GM18520 (cell line): ENCODE data around the gene RORB.
"Not testable (repeated sequence)": the region's sequence is repeated elsewhere in the genome, so short reads cannot be mapped to it uniquely, and the experiment has no call there.

Experiments used
- ATAC-seq: cut with Tn5 transposase; IDR thresholded peaks from one replicate; pipeline ENCODE4 v1.9.1; 2021; ENCODE audit not compliant: unreplicated experiment

RORB gene

DNA sequence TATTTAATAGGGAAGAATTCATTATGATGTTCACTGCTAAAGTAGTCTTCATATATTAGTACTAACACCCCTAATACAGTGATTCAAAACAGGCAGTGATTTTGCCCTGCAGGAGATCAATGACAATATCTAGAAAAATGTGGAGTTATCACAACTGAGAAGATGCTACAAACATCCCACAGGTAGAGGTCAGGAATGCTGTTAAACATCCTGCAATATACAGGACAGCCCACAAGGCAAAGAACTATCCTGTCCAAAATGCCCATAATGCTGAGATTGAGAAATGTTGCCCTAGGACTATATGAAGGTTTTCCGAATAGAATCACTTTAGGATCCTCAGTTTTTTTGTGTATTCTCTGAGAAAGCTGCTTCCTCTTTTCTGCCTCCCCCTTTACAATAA lies 15.3 kb downstream of the RORB start:
- no peak for ATAC-seq

DNA sequence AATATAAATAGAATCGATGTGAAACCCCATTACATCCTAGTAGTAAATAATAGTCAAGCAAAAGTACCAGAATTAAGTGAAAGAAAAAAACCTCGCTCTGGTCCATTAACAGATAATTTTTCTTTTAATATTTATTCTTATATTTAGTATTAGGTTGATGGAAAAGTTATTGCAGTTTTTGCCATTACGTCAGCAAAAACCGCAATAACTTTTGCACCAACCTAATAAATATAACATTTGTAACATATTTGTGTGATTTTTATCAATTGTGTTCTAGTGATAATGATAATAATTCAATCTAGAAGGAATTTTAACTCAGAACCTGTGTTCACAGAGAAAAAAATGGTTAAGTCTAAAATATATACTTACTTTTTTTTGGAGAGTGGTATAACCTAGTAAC lies 16.1 kb downstream of the RORB start:
- no peak for ATAC-seq

DNA sequence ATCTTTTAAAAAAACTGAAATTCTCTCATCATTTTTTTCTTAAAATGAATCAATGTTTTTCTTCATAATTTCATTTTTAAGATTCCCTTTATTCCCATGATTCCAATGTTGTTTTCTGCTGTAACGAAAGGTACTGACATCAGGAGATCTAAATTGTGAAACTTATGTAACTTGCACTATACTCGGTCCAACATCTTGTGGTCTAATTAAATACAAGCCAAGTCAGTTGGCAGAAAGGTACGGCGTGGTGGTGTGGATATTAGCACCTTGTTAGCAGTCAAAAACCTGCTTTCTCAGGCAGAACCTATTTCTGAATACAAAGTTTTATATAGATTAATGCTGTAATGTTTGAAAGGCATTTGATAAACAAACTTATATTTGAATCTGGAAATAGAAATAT lies 20.1 kb downstream of the RORB start:
- no peak for ATAC-seq

DNA sequence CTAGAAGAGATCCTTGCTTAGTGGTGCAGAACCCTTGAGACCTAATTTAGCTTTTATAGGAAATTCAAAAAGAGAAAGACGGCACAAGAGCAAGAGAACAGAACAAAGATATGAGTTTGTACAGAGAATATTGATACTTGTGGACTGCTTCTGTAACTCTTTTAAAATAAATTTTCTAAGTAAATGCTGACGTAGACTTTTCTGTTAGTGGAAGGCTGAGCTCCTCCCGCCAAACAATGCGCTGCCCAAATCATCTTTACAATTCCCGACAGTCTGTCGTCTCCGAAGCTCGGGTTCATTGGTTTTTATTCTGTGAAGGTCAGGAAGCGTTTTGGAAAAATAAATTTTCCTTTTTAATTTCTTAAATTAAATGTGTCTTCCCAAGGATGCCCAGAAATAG lies 22.3 kb downstream of the RORB start:
- no peak for ATAC-seq

DNA sequence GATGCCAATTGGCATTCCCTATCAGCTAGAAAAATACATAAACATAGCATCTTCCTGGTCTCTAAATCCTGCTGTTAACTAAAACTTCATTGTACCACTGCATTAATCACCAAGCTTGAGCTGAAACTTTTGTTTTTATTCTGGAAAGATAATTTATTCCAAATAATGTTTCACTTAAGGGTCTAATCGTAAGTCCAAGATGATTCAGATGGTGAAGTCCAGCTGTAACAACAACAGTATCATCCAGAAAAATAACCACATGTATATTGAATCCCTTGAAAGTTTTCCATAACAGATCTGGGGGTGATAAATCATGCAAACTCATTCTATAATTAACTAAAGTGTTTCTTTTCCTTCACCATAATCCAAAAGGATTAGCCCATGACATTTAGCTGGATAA lies 23.9 kb downstream of the RORB start:
- ATAC-seq: no peak

DNA sequence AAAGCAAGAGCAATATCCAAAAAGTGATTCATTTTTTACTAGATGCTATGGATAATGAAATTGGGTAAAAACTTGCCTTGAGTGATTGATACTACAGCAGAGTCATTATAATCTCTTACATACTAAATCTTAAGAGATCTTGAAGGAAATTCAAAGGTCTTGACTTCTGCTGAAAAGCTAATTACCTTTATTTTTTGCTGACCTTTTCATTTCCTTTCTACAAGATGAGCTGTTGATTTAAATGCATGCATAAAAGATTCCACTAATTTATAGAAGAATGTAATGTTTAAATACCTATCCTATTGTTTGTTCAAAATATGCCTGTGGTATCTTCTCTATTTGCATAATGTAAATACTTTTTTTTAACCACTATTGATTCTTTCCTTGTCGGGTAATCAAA lies 27.2 kb downstream of the RORB start:
- ATAC-seq: no peak

DNA sequence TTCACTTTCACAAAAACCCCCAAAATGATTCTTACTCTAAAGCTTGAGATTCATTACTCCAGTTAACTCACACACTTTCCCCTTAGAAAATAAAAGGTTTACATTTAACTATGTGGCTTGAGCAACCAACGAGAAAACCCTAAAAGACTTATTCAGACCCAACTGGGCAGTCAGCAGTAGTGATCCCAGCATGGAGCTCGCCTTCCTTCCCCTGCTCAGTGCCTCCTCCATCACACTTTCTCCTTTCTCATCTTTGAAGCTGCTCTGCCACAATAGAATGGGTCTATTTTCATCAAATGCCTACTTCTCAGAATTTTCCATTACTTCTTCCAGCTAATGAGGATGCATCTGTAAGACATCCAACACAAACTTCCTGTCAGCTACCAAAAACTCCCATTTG lies 29.1 kb downstream of the RORB start:
- no peak for ATAC-seq

DNA sequence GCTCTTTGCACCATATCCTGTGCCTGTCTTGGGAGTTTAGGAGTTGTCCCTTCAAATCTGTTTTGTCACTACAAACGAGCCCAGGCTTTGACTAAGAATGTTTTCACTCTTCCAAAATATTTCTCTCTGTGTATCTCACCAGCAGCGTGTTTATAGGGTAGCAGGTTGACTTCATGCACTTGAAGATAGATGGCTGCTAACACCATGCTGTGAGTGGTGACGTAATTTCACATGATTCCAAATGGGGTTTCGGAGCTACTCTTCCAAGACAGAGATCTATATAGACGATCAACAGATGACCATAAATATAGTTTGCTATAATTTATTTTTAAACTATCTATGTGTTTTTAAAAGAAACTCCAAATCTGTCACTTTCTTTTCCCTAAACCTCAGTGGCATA lies 30.6 kb downstream of the RORB start:
- no peak for ATAC-seq

DNA sequence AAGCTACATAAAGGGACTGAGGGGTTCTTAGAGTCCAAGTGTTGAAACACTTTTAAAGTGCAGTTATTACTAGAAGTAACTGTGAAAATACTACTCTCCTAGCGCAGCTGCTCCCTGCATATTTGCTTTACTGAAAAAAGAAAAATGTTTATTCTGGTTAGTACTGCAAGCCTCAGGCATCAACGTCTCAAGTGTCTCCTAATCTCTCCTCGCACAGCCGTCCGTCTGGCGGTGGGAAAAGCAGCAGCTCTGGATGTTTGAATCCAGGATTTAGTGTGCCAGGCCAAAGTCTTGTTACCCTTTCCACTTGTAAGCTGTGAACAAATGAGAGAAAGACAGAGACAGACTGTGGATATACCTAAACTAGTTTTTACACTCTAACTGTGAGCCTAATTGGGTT lies 31.1 kb downstream of the RORB start:
- ATAC-seq: no peak

DNA sequence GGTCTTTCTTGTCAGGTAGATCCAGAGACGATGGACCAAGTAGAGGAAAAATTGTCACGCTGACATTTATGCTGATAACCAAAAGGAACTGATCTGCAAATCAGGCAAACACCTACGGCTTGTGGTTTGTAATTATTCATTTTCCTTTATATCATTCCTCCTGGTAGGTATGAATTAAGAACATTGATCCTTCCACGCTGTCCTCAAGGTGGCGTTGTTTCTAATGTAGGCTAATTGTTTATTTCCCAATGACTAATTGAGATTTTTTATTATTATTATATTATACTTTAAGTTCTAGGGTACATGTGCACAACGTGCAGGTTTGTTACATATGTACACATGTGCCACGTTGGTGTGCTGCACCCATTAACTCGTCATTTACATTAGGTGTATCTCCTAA lies 33.3 kb downstream of the RORB start:
- ATAC-seq: not testable (repeated sequence)

DNA sequence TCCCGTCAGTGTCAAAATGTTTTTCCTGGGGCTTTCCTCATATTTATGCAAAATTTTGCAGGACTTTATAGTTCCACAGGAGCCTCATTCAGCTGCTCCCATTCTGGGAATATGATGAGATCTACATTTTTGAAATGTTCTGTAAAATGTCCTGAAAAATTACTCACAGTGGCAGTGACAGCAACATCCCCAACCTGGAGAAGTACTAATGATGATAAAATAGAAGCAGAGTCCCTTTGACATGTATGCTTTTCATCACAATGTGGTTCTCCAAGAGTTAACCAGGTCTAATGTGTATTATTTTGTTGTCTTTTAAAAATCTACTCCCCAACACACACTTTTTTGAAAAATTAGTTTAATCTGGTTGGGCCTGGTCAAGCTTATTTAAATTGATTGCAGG lies 36.1 kb downstream of the RORB start:
- no peak for ATAC-seq

DNA sequence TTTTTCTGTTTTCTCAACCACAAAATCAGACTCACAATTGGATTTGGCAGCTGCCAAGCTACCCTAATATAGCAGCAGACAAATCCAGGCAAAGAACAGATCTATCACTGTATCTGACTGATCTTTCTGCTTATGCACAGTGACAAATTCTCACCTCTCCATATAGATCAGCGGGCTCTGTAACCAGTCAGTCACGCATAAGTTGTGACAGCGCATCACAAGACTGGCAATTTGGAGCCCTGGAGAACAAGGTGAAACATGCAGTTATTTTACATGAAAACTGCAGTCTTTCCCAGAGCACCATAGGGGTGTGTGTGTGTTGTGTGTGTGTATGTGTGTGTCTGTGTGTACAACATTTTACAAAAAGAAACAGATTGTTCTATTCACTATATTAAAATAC lies 37.7 kb downstream of the RORB start:
- ATAC-seq: no peak

DNA sequence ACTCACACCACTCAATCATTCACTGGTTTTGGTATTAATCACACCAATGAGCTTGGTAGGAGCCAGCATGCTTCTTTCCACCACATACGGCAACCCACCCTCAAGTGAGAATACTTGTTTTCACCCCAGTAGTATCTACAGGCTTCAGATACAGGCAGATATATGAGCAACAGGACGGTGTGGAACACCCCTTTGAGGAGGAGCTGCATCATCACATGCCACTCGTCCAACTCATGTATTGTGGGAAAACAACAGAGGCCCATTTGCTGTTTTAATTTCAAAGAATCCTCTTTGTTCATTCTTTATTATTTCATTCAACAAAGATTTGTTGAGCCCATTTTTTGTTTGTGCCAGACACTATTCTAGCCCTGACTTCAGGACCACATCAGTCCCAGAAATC lies 46.0 kb downstream of the RORB start:
- no peak for ATAC-seq

DNA sequence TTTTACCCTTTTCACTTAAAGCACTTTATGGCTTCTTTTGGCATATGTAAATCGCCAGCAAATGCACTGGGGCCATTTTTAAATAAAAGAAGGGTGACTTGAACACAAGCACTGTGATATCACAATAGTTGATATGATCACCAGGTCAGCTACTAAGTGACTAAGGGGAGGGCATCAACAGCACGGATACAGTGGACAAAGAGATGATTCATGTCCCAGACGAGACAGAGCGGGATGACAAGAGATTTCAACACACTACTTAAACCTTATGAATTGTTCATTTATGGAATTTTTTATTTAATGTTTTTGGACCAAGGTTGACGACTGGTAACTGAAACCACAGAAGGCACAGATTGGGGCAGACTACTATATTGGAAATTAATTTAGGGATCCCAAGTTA lies 54.1 kb downstream of the RORB start:
- ATAC-seq: no peak

DNA sequence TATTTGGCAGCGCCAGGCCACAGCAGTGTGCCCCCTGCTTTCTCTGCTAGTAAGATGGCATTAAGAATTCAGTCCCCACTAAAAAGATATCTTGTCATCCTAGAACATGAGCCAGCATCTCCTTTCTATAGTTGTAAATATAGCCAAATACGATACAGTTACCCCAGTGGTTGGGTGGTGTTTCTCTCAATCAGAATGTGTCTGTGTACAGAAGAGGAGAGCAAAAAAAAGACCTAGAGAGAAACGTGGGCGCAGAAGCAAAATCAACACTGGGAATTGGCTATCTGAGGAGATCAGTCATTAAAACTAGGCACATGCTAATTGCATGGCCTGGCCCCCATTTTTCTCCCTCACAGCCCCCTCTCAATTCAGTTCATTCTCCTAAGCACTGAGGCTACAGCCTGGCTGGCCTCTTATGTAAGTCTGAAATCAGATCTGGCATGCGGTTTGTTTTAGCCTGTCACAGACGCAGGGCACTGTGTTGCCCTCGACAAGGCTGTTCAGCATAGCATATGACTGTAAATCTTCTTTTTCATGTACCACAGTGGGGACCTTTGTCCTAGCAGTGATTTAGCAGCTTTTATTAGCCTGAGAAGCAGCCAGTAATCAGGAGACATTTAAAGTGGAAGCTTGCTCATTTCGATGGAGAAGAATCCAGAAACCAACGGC lies 57.8 kb downstream of the RORB start:
- ATAC-seq: no peak

DNA sequence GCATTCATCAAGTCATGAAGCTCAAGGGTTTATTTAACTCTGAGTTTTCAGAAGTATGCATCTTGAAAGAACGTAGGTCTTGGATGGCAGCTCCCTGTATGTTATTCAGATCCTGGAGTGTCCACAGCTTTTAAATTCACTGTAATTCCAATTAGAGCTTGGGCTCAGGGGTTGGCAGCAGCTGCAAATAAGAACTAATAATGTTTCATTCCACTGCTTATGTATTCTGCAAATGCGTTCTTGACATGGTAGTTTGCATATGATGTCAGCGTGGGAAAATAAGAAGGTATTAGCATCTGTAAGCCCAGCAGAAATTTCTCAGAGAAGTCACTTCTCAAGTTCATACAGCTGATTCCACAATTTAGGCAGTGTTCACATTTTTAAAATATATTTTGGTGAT lies 58.4 kb downstream of the RORB start:
- ATAC-seq: no peak

DNA sequence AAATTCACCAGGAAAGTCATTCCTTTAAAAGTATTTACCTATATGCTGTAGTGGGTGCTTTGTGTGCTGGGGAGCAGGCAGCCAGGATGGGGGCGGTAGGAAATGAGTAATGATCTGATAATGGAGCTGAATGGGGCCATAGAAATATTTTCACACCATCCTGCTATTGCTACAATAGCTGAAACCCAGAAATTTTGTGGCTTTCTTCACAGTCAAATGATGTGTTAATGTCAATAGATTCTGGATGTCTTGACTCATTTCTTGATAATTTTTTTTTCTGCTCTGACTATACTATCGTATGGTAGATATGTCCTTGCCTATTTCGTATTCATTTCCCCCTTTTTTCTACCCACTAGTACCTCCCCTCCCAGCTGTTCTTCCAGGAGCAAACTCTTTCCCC lies 59.5 kb downstream of the RORB start:
- peak; percentile 96 for ATAC-seq

DNA sequence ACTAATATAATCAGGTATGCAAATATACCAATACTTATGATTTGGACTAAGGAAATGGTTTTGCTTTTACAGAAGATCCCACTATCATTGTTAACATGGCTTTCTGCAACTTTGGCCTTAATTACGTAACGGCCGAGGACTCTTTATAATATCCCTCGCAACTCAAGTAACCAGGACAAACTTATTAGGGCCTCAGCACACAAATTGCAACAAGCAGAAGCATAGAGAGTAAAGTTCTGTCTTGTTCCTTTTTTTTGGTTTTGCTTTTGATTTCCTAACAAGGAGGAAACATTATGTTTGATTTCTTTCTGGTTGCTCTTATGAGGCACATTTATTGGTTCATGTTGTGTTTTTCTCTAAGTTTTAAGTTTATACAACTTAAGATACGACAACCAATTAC lies 60.4 kb downstream of the RORB start:
- ATAC-seq: no peak

DNA sequence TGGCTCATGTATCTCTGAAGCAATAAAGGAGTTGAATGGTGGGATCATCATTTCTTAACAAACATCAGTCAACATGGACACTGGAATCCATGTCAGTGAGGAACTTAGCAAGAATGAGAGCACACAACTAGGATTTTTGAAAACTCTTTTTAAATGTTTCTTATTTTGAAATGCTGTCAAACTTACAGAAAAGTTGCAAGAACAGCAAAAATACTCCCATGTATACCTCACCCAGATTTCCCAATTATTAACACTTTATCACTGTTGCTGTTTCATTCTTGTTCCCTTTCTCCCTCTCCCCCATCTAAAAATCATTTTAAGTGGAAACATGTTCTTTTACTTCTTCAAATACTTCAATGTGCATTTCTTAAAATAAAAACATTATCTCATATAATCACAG lies 65.5 kb downstream of the RORB start:
- no peak for ATAC-seq

DNA sequence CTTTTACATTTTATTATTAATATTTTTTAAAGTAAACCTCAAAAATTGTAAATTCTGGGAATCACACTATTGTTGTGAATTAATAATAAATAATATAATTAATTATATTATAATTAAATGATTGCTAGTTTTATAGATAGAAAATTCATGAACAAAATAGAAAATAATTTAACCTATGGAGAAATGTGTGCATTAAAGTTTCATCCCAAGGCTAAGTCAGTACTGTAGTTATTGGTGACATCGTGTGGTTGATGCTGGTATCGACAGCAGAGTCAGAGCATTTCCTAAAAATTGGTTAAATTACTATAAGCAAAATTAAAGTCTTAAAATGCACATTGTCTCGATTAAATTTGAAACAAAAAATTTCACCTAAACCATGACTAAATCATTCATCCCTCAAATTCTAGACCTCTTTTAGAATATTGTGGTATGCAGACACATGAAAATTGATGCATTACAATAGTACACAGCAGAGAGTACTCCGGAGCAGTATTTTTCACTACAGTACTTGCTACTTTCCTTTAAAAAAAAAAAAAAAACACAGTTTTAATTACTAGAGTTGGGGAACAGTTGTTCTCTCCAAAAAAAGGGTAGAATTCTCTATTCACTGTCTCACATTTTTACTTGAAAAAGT lies 73.9 kb downstream of the RORB start:
- peak; percentile 49 for ATAC-seq

DNA sequence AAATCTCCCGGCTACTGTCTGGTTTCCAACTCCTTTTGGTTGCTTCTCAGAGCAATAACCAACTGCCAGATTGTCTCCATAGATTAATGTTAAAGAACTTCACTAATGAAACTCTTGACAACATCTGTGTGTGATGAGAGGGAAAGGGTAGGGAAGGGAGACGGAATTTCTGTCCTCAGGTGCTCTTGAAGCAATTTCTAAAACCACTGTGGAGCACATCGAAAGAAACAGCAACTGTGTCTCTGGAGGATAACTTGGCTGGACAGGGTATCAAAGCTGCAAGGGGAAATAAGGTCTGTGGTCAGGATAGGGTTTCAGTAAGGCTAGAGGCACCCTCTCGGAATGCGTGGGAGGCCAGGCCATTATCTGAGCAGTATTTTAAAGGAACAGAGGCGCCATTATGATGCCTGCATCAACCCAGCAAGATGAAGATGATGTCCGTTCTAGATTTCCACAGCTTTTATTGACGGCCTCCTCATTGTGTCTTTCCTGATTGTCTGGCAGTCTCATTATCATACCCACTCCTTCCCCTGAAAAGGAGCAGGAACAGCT lies 76.6 kb downstream of the RORB start:
- ATAC-seq: peak; percentile 79

DNA sequence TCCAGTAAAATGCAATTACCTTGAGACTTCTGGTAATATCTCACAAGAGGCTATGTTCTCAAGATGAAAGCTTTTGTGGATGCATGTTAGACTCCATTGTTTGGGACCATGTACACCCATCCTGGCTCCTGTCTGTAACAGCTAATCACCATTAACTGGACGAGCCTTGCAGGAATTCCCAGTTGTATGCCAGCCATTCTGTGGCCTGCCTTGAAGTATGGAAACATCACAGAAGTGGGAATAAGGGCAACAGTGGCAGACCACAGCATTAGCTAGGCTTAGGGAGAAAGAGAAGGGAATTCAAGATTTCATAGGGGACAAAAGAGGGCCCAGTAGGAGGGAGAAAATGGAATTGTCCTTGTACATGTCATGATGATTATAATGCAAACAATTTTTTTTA lies 79.0 kb downstream of the RORB start:
- no peak for ATAC-seq

DNA sequence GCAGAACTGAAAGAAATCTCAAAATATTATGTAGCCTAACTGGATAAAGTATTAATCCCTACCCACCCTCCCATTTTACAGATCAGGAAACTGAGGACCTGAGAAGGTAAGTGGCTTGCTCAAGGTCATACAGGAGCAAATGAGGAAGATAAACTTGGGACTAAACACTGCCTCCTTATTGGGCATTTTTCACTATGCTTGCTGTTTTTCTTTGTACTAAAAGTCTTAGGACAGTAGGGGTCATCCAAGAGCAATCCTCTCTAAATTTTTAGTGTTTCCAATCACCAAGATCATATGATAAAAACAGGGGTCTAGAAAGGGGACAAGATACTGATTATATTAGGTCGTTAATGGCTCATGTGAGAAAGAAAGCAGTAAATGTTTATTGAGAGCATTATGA lies 80.8 kb downstream of the RORB start:
- no peak for ATAC-seq
